Dedifferentiated amniotic fluid mesenchymal stem cell (primary cell): ENCODE measurements around the gene MZT2A.
"Not testable (repeated sequence)": the region's sequence is repeated elsewhere in the genome, so short reads cannot be mapped to it uniquely, and the experiment has no call there.

ENCODE experiments used
- DNase-seq: peaks from one replicate; pipeline ENCODE4 v3.0.0-alpha.2; 2016; ENCODE audit errors: extremely low spot score

The MZT2A gene

GRCh38 chr2:131454914-131455313, 37.3 kb downstream of the MZT2A start:
- not testable (repeated sequence) for DNase-seq

- not testable (repeated sequence) for DNase-seq
Measured at GRCh38 chr2:131451265-131451949, 40.8 kb downstream of the MZT2A start.

GRCh38 chr2:131447981-131448380, 44.2 kb downstream of the MZT2A start:
- not testable (repeated sequence) for DNase-seq

GRCh38 chr2:131445896-131446295, 46.3 kb downstream of the MZT2A start:
- no peak for DNase-seq

GRCh38 chr2:131445515-131445797, 46.7 kb downstream of the MZT2A start:
- not testable (repeated sequence) for DNase-seq

GRCh38 chr2:131444736-131445514, 47.3 kb downstream of the MZT2A start:
- not testable (repeated sequence) for DNase-seq

- DNase-seq, result not testable (repeated sequence)
Measured at GRCh38 chr2:131440742-131441468, 51.3 kb downstream of the MZT2A start.
